ENCODE measurements around the gene TRIM52. TPM values are rescaled to one million over a fixed set of nuclear protein-coding genes. Genes with fewer than 3 reads are reported as not detected.
A peak's percentile ranks its signal among the peaks of the same experiment; 100 is the strongest.

Gene TRIM52
- total RNA-seq, 1 donor from 2014 or later: 15.7 TPM

- Mint-ChIP-seq H3K4me1 (ENCODE audit: low read depth, unreplicated experiment) (peaks cover 15% of the 10 kb centered on the region), H3K27me3 (ENCODE audit: unreplicated experiment) (peaks cover 13% of the 10 kb centered on the region), H3K9me3 (ENCODE audit: unreplicated experiment) (peaks cover 10% of the 10 kb centered on the region), H3K36me3 (ENCODE audit: unreplicated experiment) (no peaks in the 10 kb centered on the region), H3K27ac (ENCODE audit: unreplicated experiment) (peak overlapping the region; percentile 89), H3K4me3 (ENCODE audit: unreplicated experiment) (peak overlapping the region; percentile 97)
- no peak for DNase-seq
- TF ChIP-seq CTCF (IDR thresholded peaks at IDR 0.05; ENCODE audit: partially characterized antibody, unreplicated experiment): no peak
Measured at GRCh38 chr5:181259974-181260719, 796 bp downstream of the TRIM52 start.

- peak overlapping the region; percentile 97 for H3K4me3 Mint-ChIP-seq (ENCODE audit: unreplicated experiment)
- TF ChIP-seq CTCF (IDR thresholded peaks at IDR 0.05; ENCODE audit: partially characterized antibody, unreplicated experiment): no peak
- no peak for DNase-seq
- no peak overlapping the region for H3K27ac Mint-ChIP-seq (ENCODE audit: unreplicated experiment)
- H3K4me1 Mint-ChIP-seq (ENCODE audit: low read depth, unreplicated experiment): peaks cover 12% of the 10 kb centered on the region
- no peaks in the 10 kb centered on the region for H3K36me3 Mint-ChIP-seq (ENCODE audit: unreplicated experiment)
- H3K27me3 Mint-ChIP-seq (ENCODE audit: unreplicated experiment): peaks cover 13% of the 10 kb centered on the region
- peaks cover 8% of the 10 kb centered on the region for H3K9me3 Mint-ChIP-seq (ENCODE audit: unreplicated experiment)
Measured at GRCh38 chr5:181259283-181259682, 1.7 kb downstream of the TRIM52 start.

GRCh38 chr5:181258576-181258975 lies 2.4 kb downstream of the TRIM52 start:
- Mint-ChIP-seq H3K27me3 (ENCODE audit: unreplicated experiment) (peaks cover 12% of the 10 kb centered on the region), H3K36me3 (ENCODE audit: unreplicated experiment) (no peaks in the 10 kb centered on the region), H3K9me3 (ENCODE audit: unreplicated experiment) (peaks cover 8% of the 10 kb centered on the region), H3K4me1 (ENCODE audit: low read depth, unreplicated experiment) (peaks cover 12% of the 10 kb centered on the region), H3K4me3 (ENCODE audit: unreplicated experiment) (peak overlapping the region; percentile 97), H3K27ac (ENCODE audit: unreplicated experiment) (no peak overlapping the region)
- no peak for TF ChIP-seq CTCF (IDR thresholded peaks at IDR 0.05; ENCODE audit: partially characterized antibody, unreplicated experiment)
- no peak for DNase-seq

GRCh38 chr5:181255836-181256578 lies 4.9 kb downstream of the TRIM52 start:
- H3K27me3 Mint-ChIP-seq (ENCODE audit: unreplicated experiment): peaks cover 12% of the 10 kb centered on the region
- no peak for DNase-seq
- H3K9me3 Mint-ChIP-seq (ENCODE audit: unreplicated experiment): peaks cover 8% of the 10 kb centered on the region
- no peaks in the 10 kb centered on the region for H3K36me3 Mint-ChIP-seq (ENCODE audit: unreplicated experiment)
- H3K4me3 Mint-ChIP-seq (ENCODE audit: unreplicated experiment): no peak overlapping the region
- no peak overlapping the region for H3K27ac Mint-ChIP-seq (ENCODE audit: unreplicated experiment)
- no peak for TF ChIP-seq CTCF (IDR thresholded peaks at IDR 0.05; ENCODE audit: partially characterized antibody, unreplicated experiment)
- H3K4me1 Mint-ChIP-seq (ENCODE audit: low read depth, unreplicated experiment): peaks cover 20% of the 10 kb centered on the region

GRCh38 chr5:181255276-181255675 lies 5.7 kb downstream of the TRIM52 start:
- H3K36me3 Mint-ChIP-seq (ENCODE audit: unreplicated experiment): no peaks in the 10 kb centered on the region

More at GRCh38 chr5:181255276-181255675, 5.7 kb downstream of the TRIM52 start:
- peaks cover 2% of the 10 kb centered on the region for H3K9me3 Mint-ChIP-seq (ENCODE audit: unreplicated experiment)
- TF ChIP-seq CTCF (IDR thresholded peaks at IDR 0.05; ENCODE audit: partially characterized antibody, unreplicated experiment): no peak
- no peak overlapping the region for H3K4me3 Mint-ChIP-seq (ENCODE audit: unreplicated experiment)
- peaks cover 6% of the 10 kb centered on the region for H3K27me3 Mint-ChIP-seq (ENCODE audit: unreplicated experiment)
- no peak overlapping the region for H3K27ac Mint-ChIP-seq (ENCODE audit: unreplicated experiment)
- peaks cover 23% of the 10 kb centered on the region for H3K4me1 Mint-ChIP-seq (ENCODE audit: low read depth, unreplicated experiment)
- no peak for DNase-seq
